Measurements from ENCODE around the gene CADM1. TPM values are rescaled to one million over a fixed set of nuclear protein-coding genes. Genes with fewer than 3 reads are reported as not detected.

CADM1 gene
- total and polyA plus RNA-seq, 2 experiments from 2014 or later, result 16.5 to 18.0 TPM

GRCh38 chr11:115155320-115155719, 348.9 kb downstream of the CADM1 start (continued):
- no peak for TF ChIP-seq ZNF462 (CRISPR knock-in tag; IDR thresholded peaks at IDR 0.05)
- TF ChIP-seq CTCF (conservative IDR thresholded peaks at IDR 0.05; ENCODE audit: low read depth in 2 of 2), result no peak
- no peak for TF ChIP-seq CREB1 (CRISPR knock-in tag; IDR thresholded peaks at IDR 0.05; ENCODE audit: low read depth)
- TF ChIP-seq ZNF114 (CRISPR knock-in tag; IDR thresholded peaks at IDR 0.05), result no peak
- no peak for TF ChIP-seq EZH2phosphoT487 (IDR thresholded peaks at IDR 0.05; ENCODE audit: unreplicated experiment)
- TF ChIP-seq JUNB (IDR thresholded peaks at IDR 0.05; ENCODE audit: unreplicated experiment), result no peak
- TF ChIP-seq STAT1 (IDR thresholded peaks at IDR 0.05; ENCODE audit: unreplicated experiment), result no peak
- no peak for TF ChIP-seq ETS1 (IDR thresholded peaks at IDR 0.05)
- TF ChIP-seq POLR2AphosphoS5 (IDR thresholded peaks at IDR 0.05; ENCODE audit: low read depth), result no peak
- TF ChIP-seq NANOG (IDR thresholded peaks at IDR 0.05; ENCODE audit: borderline replicate concordance), result no peak
